Uterus (tissue), 4 donors: ENCODE results near the gene WDR64. TPM values are rescaled to one million over a fixed set of nuclear protein-coding genes. Genes with fewer than 3 reads are reported as not detected.

Experiments
- DNase-seq, 2 donors: peaks; one replicate each; pipeline ENCODE4 v3.0.0-alpha.2; 2019 to 2020
- H3K27ac ChIP-seq, 2 donors: fragments of 200-600 bp; sonication (generic); 1 replicate in 1 of 2; 2 replicates in 1 of 2; pipeline ENCODE4 v1.5.1; 2016 to 2018
- H3K27me3 ChIP-seq, 2 donors: fragments of 200-600 bp; sonication (generic); one replicate each; pipeline ENCODE4 v1.5.1; 2018 to 2019; ENCODE audit warnings: control low read depth in 1 of 2
- H3K36me3 ChIP-seq, 2 donors: fragments of 200-600 bp; sonication (generic); one replicate each; pipeline ENCODE4 v1.5.1; 2019; ENCODE audit warnings: control low read depth in 1 of 2
- H3K4me1 ChIP-seq, 2 donors: fragments of 200-600 bp; sonication (generic); one replicate each; pipeline ENCODE4 v1.5.1; 2018 to 2019; ENCODE audit warnings: control low read depth in 1 of 2
- H3K4me3 ChIP-seq, 2 donors: fragments of 200-600 bp; sonication (generic); 1 replicate in 1 of 2; 2 replicates in 1 of 2; pipeline ENCODE4 v1.5.1; 2018 to 2019; ENCODE audit warnings: mild to moderate bottlenecking in 1 of 2
- H3K9me3 ChIP-seq, 2 donors: fragments of 200-600 bp; sonication (generic); one replicate each; pipeline ENCODE4 v1.5.1; 2019; ENCODE audit warnings: control low read depth in 1 of 2
- CTCF ChIP-seq, 4 experiments: fragments of 200-600 bp in 2 of 4; fragments of 450-650 bp in 2 of 4; sonication (generic) in 2 of 4; IDR thresholded peaks; one replicate each; pipeline ENCODE4 v1.5.1; 2016 to 2019; ENCODE audit warnings: antibody characterized with exemption in 4 of 4, mild to moderate bottlenecking in 2 of 4, moderate library complexity in 1 of 4
- POLR2A ChIP-seq, 2 donors: fragments of 450-650 bp; IDR thresholded peaks; one replicate each; pipeline ENCODE4 v1.6.1; 2016; ENCODE audit warnings: antibody characterized with exemption in 2 of 2, mild to moderate bottlenecking in 1 of 2, moderate library complexity in 1 of 2
- intact Hi-C: fragments of 100-400 bp; cut with DNase I; formaldehyde crosslinking; loops from one replicate; pipeline ENCODE4 v1.15.1; 2023; ENCODE audit warnings: low total_unique reads
- total RNA-seq, 4 donors: library from RNA; depleted of rRNA in 3 of 4; stranded (reverse); fragments of >200 nt in 3 of 4; gene quantifications; one replicate each; pipeline versions ENCODE4 v1.1.0 to v1.2.4, GENCODE V29; 2014 to 2023
- donor health status: DM: yes; HTN: yes; CAD: no.

Gene WDR64
- total RNA-seq, 4 donors from 2014 or later, result 0.21 TPM; not detected in 3

- H3K36me3 ChIP-seq, result no peaks in the 10 kb centered on the region
- DNase-seq, result no peak
- no peaks in the 10 kb centered on the region for H3K4me1 ChIP-seq
- intact Hi-C loops, result no loop called here
- TF ChIP-seq CTCF (IDR thresholded peaks at IDR 0.05) (no peak), POLR2A (IDR thresholded peaks at IDR 0.05) (no peak)
- no peak overlapping the region for H3K4me3 ChIP-seq
- no peak overlapping the region for H3K27ac ChIP-seq
- no peaks in the 10 kb centered on the region for H3K27me3 ChIP-seq
- no peaks in the 10 kb centered on the region for H3K9me3 ChIP-seq
Measured at GRCh38 chr1:241749945-241750695, 98.0 kb downstream of the WDR64 start.

GRCh38 chr1:241751524-241751923 is 99.4 kb downstream of the WDR64 start:
- intact Hi-C loops, result no loop called here
- Histone ChIP-seq H3K4me3 (no peak overlapping the region), H3K27ac (no peak overlapping the region), H3K4me1 (no peaks in the 10 kb centered on the region), H3K27me3 (no peaks in the 10 kb centered on the region), H3K36me3 (no peaks in the 10 kb centered on the region), H3K9me3 (no peaks in the 10 kb centered on the region)
- DNase-seq, result no peak
- TF ChIP-seq CTCF (IDR thresholded peaks at IDR 0.05) (no peak), POLR2A (IDR thresholded peaks at IDR 0.05) (no peak)

GRCh38 chr1:241762713-241763339 is 110.7 kb downstream of the WDR64 start:
- DNase-seq, result no peak
- Histone ChIP-seq H3K27ac (no peak overlapping the region), H3K36me3 (no peaks in the 10 kb centered on the region), H3K4me1 (no peaks in the 10 kb centered on the region), H3K4me3 (no peak overlapping the region), H3K9me3 (no peaks in the 10 kb centered on the region), H3K27me3 (no peaks in the 10 kb centered on the region)
- intact Hi-C loops, result no loop called here
- TF ChIP-seq CTCF (IDR thresholded peaks at IDR 0.05) (no peak), POLR2A (IDR thresholded peaks at IDR 0.05) (no peak)

GRCh38 chr1:241765390-241765789 is 113.3 kb downstream of the WDR64 start:
- TF ChIP-seq POLR2A (IDR thresholded peaks at IDR 0.05), result no peak
- Histone ChIP-seq H3K27ac (no peak overlapping the region), H3K27me3 (no peaks in the 10 kb centered on the region), H3K9me3 (no peaks in the 10 kb centered on the region), H3K36me3 (no peaks in the 10 kb centered on the region), H3K4me3 (no peak overlapping the region), H3K4me1 (no peaks in the 10 kb centered on the region)
- intact Hi-C loops, result no loop called here
- DNase-seq, result no peak

GRCh38 chr1:241767737-241768136 is 115.7 kb downstream of the WDR64 start:
- DNase-seq, result no peak
- intact Hi-C loops, result no loop called here
- H3K27ac ChIP-seq, result no peak overlapping the region
- H3K4me3 ChIP-seq, result no peak overlapping the region
- H3K4me1 ChIP-seq, result no peaks in the 10 kb centered on the region
- no peaks in the 10 kb centered on the region for H3K27me3 ChIP-seq
- TF ChIP-seq CTCF (IDR thresholded peaks at IDR 0.05) (no peak), POLR2A (IDR thresholded peaks at IDR 0.05) (no peak)
- no peaks in the 10 kb centered on the region for H3K9me3 ChIP-seq
- no peaks in the 10 kb centered on the region for H3K36me3 ChIP-seq
